IMR-90 (cell line): ENCODE measurements around the gene MTTP.

Experiments
- BHLHE40 ChIP-seq: fragments of 150-350 bp; IDR thresholded peaks from 2 replicates; pipeline ENCODE4 v1.6.1; 2016; ENCODE audit warnings: mild to moderate bottlenecking, low read depth, low read length
- CTCF ChIP-seq: conservative IDR thresholded peaks from 2 replicates; pipeline ENCODE4 v1.5.1; 2012; ENCODE audit warnings: mild to moderate bottlenecking, low read depth, low read length, improper control_type of control experiment
- POLR2A ChIP-seq: IDR thresholded peaks from 2 replicates; pipeline ENCODE4 v1.6.1; 2012; ENCODE audit warnings: mild to moderate bottlenecking, low read depth, low read length
- RAD21 ChIP-seq: IDR thresholded peaks from 2 replicates; pipeline ENCODE4 v1.6.1; 2012; ENCODE audit warnings: low read length, improper control_type of control experiment
- RFX5 ChIP-seq: IDR thresholded peaks from 2 replicates; pipeline ENCODE4 v1.8.0; 2012; ENCODE audit warnings: low read depth, mild to moderate bottlenecking, low read length, moderate library complexity

- TF ChIP-seq CTCF (no peak), POLR2A (no peak), RAD21 (no peak), RFX5 (no peak), BHLHE40 (no peak)
Observed at GRCh38 chr4:99669084-99669483, 94.5 kb downstream of the MTTP start.
